G401.6 (cell line): ENCODE results near the gene TXNRD1.
"Not testable (repeated sequence)": the region's sequence is repeated elsewhere in the genome, so short reads cannot be mapped to it uniquely, and the experiment has no call there.

Experiments used
- FAIRE-seq: peaks from 2 replicates; lab custom pipeline; 2012; peaks lifted over from hg19 to GRCh38; lab: Jason Lieb, UNC

TXNRD1 gene

DNA sequence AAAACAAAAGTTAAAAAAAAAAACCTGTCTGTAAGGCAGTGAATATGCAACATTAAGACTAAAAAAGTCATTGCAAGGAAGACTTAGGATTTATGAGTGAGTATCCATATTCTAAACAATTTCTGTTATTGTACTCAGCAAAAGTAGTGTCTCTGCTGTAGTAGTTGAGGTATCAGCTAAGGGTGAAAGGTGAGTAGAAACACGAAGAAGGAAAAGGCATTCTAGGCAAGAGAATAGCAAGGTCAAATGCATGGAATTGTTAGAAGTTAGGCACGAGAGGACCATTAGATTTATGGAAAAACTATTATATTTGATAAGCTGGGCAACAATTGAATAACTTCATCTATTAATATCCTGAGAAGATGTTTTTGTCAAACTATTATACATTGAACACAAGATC is 89.8 kb downstream of the TXNRD1 start:
- no peak for FAIRE-seq

- FAIRE-seq: no peak
Observed at GRCh38 chr12:104306376-104306775, 90.8 kb downstream of the TXNRD1 start.

GRCh38 chr12:104306943-104307654 is 91.5 kb downstream of the TXNRD1 start:
- FAIRE-seq: no peak

- no peak for FAIRE-seq
Observed at GRCh38 chr12:104307655-104308000, 92.0 kb downstream of the TXNRD1 start.

DNA sequence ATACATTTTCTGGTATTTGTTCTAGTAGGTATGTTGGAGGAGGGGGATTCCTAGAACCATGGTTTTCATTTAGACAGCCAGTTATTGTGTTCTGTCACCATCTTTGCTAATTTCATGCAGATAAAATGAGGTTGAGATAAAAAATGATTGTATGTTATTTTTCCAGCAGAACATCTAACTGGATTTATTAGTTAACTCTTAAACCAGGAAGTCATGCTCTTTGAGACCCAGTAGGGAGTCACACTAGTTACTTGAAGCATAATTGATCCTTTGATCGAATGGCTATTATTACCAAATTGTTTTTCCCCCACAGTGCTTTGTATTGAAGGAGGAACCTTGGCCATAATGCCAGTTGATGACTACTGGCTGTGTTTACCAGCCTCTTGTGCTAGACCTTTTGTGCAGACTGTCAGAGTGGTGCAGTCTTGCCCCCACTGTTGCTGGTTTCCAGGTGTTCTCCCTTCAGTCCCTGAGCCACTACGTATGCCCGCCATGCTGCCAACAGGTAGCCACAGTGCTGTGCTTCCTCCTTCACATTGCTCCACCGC is 93.9 kb downstream of the TXNRD1 start:
- FAIRE-seq: no peak

- FAIRE-seq: no peak
Observed at GRCh38 chr12:104310751-104311633, 95.4 kb downstream of the TXNRD1 start.

GRCh38 chr12:104312202-104312601 is 96.6 kb downstream of the TXNRD1 start:
- no peak for FAIRE-seq

DNA sequence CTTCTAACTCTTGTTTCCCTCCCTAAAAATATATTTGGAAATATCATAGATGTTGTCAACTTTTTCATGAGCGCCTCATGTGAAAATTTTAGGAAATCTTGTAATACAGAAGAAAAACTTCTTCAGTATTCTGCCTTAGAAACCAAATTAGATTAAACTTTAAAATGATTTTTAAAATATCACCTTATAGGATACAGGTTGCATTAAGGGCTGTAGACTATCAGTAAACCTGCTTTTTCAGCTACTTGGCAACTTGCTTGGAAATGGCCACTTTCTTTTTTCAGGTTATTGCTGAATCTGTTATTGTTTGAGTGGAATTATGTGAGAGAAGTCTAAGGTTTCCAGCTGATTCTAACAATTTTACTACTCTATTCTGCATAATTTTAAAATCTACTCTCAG is 97.1 kb downstream of the TXNRD1 start:
- no peak for FAIRE-seq

GRCh38 chr12:104313568-104314241 is 98.1 kb downstream of the TXNRD1 start:
- FAIRE-seq: no peak

DNA sequence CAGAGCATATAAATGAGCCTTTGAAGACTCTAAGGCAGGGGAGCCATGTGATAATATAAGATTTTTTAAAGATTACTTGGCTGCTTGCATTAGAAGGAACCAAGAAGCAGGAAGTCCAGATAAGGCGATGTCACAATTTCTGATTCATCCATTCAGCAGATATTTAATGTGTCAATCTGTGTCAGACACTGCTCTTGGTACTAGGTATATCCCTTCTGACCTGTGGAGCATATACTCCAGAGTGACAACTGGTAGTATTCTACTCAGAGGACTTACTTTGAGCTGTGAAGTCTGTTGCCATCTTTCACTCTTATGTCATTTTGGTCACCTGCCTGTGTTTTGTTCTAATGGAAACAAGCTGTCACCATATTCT is 98.6 kb downstream of the TXNRD1 start:
- no peak for FAIRE-seq

GRCh38 chr12:104315326-104316224 is 100.0 kb downstream of the TXNRD1 start:
- peak; percentile 8 for FAIRE-seq

- no peak for FAIRE-seq
Observed at GRCh38 chr12:104316936-104317335, 101.4 kb downstream of the TXNRD1 start.

GRCh38 chr12:104317538-104318210 is 102.1 kb downstream of the TXNRD1 start:
- no peak for FAIRE-seq

DNA sequence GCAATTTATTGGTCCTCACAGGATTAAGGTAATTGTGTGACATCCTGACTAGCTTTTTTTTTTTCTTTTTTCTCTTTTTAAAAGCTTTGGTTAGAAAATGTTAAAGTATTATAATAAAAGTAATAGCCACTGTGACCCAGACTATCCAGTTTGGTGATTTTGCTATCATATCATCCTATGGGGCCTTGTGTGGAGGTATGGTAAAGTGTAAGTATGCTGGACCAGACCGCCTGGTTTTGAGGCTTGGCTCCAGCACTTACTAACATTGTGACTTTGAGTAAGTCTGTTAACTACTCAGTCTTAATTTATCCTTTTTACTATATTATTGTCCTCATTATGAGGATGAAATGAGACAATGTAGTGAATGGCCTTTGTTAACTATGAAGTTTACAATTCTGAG is 103.4 kb downstream of the TXNRD1 start:
- FAIRE-seq: peak; percentile 28

DNA sequence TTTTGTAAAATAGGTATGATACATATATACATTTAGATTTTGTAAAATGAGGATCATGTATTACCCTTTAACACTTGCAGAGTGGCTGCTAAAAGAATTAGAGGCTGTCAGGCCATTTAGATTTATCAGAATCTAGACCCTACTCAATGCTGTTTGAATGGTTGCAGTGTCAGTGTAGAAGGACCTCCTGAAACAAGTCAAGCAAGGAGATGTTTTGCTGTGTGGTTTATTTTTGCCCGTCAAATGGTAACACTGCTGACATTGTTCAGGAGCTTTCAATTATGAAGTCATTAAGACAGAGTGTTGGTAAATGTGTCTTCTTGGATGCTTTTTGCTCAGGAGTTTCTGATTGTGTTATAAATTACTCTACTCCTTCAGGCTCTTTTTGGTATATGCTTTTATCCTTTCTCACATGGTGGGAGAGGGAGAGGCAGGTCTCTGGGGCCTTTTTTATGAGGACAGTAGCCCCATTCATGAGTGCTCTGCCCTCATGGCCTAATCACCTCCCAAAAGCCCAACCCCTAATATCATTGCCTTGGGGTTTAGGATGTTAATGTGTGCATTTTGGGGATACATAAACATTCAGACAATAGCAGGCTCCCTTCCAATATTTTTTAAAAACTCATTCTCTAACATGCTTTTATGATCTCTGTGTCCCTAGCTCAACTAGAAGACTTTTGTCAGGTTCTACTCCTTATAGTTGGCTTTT is 104.5 kb downstream of the TXNRD1 start:
- FAIRE-seq: no peak

- FAIRE-seq: no peak
Observed at GRCh38 chr12:104320627-104321024, 105.0 kb downstream of the TXNRD1 start.

GRCh38 chr12:104321949-104322348 is 106.4 kb downstream of the TXNRD1 start:
- no peak for FAIRE-seq

- FAIRE-seq: not testable (repeated sequence)
Observed at GRCh38 chr12:104322533-104322932, 107.0 kb downstream of the TXNRD1 start.

DNA sequence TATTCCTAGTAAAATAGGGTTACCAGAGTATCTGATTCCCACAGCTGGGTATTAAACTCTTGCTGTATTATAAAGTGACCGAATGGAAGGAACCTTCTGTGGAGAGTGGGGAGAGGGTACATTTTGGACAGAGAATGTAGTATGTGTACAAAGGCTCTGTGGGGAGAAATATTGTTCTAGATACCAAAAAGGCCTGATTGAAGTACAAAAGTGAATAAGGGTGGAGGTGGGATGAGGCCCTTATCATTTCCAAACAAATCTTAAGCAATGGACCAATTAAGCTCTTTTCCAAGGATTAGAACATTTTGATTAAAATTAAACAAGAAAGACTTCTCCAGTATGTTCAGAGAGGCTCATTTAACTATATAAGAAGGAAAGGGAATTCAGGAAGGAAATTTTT is 108.3 kb downstream of the TXNRD1 start:
- FAIRE-seq: no peak

GRCh38 chr12:104328278-104328677 is 112.7 kb downstream of the TXNRD1 start:
- not testable (repeated sequence) for FAIRE-seq

DNA sequence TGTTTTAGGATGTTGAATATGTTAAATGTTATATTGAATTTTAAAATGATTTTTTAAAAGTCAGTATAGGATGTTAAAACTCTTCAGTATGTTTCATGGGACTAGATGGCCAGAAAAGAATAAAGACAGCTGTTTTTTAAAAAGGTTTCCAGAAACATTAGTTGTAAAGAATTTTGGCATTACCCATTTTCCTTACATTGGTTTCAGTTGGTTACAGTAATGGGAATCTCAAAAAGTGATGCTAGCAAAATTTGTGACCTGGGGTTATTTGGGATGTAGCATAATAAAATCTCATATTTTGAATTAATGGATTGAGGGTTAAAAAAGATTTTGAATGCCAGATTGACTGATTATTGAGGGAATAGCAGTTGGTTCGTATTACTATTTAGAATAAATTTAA is 113.2 kb downstream of the TXNRD1 start:
- peak; percentile 54 for FAIRE-seq
